ENCODE data around the gene RIOK1. TPM values are rescaled to one million over a fixed set of nuclear protein-coding genes. Genes with fewer than 3 reads are reported as not detected.
A peak's percentile ranks its signal among the peaks of the same experiment; 100 is the strongest.
"Not testable (repeated sequence)": the region's sequence is repeated elsewhere in the genome, so short reads cannot be mapped to it uniquely, and the experiment has no call there.

The RIOK1 gene
- 10 to 100 TPM in 5 of 6 donors, 1 to 10 TPM in 1; 6.0 to 24.8 (median 13.9) TPM for total RNA-seq

GRCh38 chr6:7389451-7390225 lies at the start of gene RIOK1, which contains the start of gene CAGE1:
Gene RIOK1, plus strand, starts transcription at chr6:7389808. Its CDS starts 195 bp downstream, at chr6:7390003.
Gene CAGE1, minus strand, starts transcription at chr6:7389742. Its CDS starts 2,569 bp downstream, at chr6:7387173.
- Histone ChIP-seq H3K36me3 (peaks cover 0 to 12% (median 7%) of the 10 kb centered on the region in 4 donors), H3K27me3 (no peaks in the 10 kb centered on the region), H3K9me3 (no peaks in the 10 kb centered on the region), H3K4me3 (peak within 1 kb of the TSS; percentile 80 to 98 (median 88)), H3K4me1 (peaks cover 15 to 26% (median 19%) of the 10 kb centered on the region in 4 donors), H3K27ac (peak within 1 kb of the TSS; percentile 93 to 96 (median 94))
- peak; percentile 97 for DNase-seq
- TF ChIP-seq, protein P1, sequence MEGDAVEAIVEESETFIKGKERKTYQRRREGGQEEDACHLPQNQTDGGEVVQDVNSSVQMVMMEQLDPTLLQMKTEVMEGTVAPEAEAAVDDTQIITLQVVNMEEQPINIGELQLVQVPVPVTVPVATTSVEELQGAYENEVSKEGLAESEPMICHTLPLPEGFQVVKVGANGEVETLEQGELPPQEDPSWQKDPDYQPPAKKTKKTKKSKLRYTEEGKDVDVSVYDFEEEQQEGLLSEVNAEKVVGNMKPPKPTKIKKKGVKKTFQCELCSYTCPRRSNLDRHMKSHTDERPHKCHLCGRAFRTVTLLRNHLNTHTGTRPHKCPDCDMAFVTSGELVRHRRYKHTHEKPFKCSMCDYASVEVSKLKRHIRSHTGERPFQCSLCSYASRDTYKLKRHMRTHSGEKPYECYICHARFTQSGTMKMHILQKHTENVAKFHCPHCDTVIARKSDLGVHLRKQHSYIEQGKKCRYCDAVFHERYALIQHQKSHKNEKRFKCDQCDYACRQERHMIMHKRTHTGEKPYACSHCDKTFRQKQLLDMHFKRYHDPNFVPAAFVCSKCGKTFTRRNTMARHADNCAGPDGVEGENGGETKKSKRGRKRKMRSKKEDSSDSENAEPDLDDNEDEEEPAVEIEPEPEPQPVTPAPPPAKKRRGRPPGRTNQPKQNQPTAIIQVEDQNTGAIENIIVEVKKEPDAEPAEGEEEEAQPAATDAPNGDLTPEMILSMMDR (IDR thresholded peaks at IDR 0.05): peak in 2 of 6 experiments; percentile 28 to 34
- TF ChIP-seq EP300 (IDR thresholded peaks at IDR 0.05): no peak
- TF ChIP-seq POLR2AphosphoS5 (IDR thresholded peaks at IDR 0.05): peak; percentile 83 to 84
- peak in 3 of 4 donors; percentile 74 to 89 (median 85) for TF ChIP-seq POLR2A (IDR thresholded peaks at IDR 0.05)
- WGBS, 2 donors: 0 to 1% methylated on average over 19 to 30 of the region's 62 CpGs
- peak; percentile 99 to 100 for ATAC-seq (ENCODE audit: low FRiP score in 2 of 2)

DNA sequence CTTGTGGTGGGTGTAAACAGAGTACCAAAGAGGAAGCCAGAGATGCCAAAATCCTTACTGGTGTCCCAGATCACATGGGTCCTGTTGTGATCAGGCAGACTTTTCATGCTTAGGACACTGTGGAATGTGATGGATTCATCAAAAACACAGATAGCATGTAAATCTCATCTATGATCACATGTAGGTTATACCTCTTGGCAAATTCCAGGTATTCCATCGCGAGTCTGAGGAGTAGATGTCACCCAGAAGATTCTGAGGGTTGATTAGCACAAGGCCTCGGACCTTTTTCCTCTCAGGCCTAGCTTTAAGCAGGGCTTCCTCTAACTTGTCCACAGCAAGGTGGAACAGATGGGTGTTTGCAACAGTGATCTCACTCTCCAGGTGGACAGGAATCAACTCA lies 48.3 kb upstream of the RIOK1 start:
- TF ChIP-seq EP300 (IDR thresholded peaks at IDR 0.05): no peak
- TF ChIP-seq, protein P1 (IDR thresholded peaks at IDR 0.05): no peak
- TF ChIP-seq POLR2AphosphoS5 (IDR thresholded peaks at IDR 0.05): no peak
- TF ChIP-seq POLR2A (IDR thresholded peaks at IDR 0.05): no peak
- ATAC-seq (ENCODE audit: low FRiP score in 2 of 2) (no peak), DNase-seq (no peak)
- no peaks in the 10 kb centered on the region for H3K4me1 ChIP-seq
- no peaks in the 10 kb centered on the region for H3K9me3 ChIP-seq
- no peak overlapping the region for H3K27ac ChIP-seq
- no peaks in the 10 kb centered on the region for H3K36me3 ChIP-seq
- H3K27me3 ChIP-seq: no peaks in the 10 kb centered on the region
- H3K4me3 ChIP-seq: no peak overlapping the region
- WGBS, 2 donors: 89 to 93% methylated on average over 3 of the region's 3 CpGs

GRCh38 chr6:7341989-7342742 lies 47.4 kb upstream of the RIOK1 start:
- Histone ChIP-seq H3K9me3 (no peaks in the 10 kb centered on the region), H3K36me3 (no peaks in the 10 kb centered on the region), H3K4me3 (no peak overlapping the region), H3K27ac (no peak overlapping the region), H3K27me3 (no peaks in the 10 kb centered on the region), H3K4me1 (no peaks in the 10 kb centered on the region)
- TF ChIP-seq EP300 (IDR thresholded peaks at IDR 0.05) (no peak), POLR2A (IDR thresholded peaks at IDR 0.05) (no peak), POLR2AphosphoS5 (IDR thresholded peaks at IDR 0.05) (no peak)
- TF ChIP-seq, protein P1 (IDR thresholded peaks at IDR 0.05): no peak
- DNase-seq (no peak), ATAC-seq (ENCODE audit: low FRiP score in 2 of 2) (no peak)
- 71 to 84% methylated on average over 5 to 9 of the region's 9 CpGs for WGBS, 2 donors

DNA sequence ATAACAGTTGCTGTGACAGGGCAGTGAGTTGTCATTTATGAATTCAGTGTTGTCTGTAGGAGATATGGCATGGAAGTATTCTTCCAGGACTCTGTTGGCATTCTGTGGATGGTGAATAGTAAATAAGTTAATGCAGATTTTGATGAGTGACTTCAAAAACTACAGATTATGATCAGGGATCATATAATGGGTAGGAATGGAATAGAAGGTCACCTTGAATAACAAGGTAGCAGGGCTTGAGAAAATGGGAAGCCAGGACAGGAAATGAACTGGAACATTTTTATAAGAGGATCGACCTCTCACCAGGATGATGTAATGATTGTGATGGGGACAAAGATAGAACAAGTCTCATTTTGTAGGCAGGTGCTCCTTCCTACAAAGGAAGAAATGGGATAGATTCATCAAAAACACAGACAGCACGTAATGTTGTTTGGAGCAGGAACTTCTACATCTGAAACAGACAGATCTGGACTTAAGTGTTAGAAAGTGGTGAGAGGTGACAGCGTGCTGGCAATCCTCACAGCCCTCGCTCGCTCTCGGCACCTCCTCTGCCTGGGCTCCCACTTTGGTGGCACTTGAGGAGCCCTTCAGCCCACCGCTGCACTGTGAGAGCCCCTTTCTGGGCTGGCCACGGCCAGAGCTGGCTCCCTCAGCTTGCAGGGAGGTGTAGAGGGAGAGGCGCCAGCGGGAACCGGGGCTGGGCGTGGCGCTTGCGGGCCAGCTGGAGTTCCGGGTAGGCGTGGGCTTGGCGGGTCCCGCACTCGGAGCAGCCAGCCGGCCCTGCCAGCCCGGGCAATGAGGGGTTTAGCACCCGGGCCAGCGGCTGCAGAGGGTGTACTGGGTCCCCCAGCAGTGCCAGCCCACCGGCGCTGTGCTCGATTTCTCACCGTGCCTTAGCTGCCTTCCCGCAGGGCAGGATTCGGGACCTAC lies 45.8 kb upstream of the RIOK1 start:
- Histone ChIP-seq H3K4me3 (no peak overlapping the region), H3K27me3 (no peaks in the 10 kb centered on the region), H3K9me3 (no peaks in the 10 kb centered on the region), H3K4me1 (no peaks in the 10 kb centered on the region), H3K36me3 (no peaks in the 10 kb centered on the region), H3K27ac (no peak overlapping the region)
- TF ChIP-seq POLR2A (IDR thresholded peaks at IDR 0.05) (no peak), POLR2AphosphoS5 (IDR thresholded peaks at IDR 0.05) (no peak), EP300 (IDR thresholded peaks at IDR 0.05) (no peak)
- no peak for ATAC-seq (ENCODE audit: low FRiP score in 2 of 2)
- WGBS, 2 donors: 69 to 93% methylated on average over 21 to 26 of the region's 29 CpGs
- peak in 1 of 2 donors; percentile 83 for DNase-seq

GRCh38 chr6:7344773-7345450 lies 44.7 kb upstream of the RIOK1 start:
- H3K36me3 ChIP-seq; H3K4me3 ChIP-seq; DNase-seq; H3K27me3 ChIP-seq; H3K27ac ChIP-seq; ATAC-seq (ENCODE audit: low FRiP score in 2 of 2); H3K4me1 ChIP-seq; H3K9me3 ChIP-seq: not testable (repeated sequence)
- WGBS, 2 donors: 88 to 89% methylated on average over 9 to 10 of the region's 10 CpGs

DNA sequence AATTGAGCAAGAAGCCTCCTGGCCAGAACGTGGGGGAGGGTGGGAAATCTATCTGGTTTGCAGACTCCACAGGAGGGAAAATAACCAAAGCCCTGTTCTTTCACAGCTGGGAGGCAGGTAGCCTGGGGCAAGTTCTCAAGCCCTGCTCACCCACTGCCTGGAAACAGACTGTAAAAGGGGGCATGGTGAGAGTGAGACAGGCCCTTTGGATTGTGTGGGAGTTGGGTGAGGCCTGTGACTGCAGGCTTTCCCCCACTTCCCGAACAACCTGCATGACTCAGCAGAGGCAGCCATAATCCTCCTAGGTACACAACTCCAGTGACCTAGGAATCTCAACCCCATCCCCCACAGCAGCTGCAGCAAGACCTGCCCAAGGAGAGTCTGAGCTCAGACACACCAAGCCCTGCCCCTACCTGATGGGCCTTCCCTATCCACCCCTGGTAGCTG lies 42.0 kb upstream of the RIOK1 start:
- WGBS, 2 donors: 17 to 49% methylated on average over 1 to 2 of the region's 2 CpGs
- not testable (repeated sequence) for H3K36me3 ChIP-seq; DNase-seq; ATAC-seq (ENCODE audit: low FRiP score in 2 of 2); H3K9me3 ChIP-seq; H3K27me3 ChIP-seq; H3K27ac ChIP-seq; H3K4me3 ChIP-seq; H3K4me1 ChIP-seq

DNA sequence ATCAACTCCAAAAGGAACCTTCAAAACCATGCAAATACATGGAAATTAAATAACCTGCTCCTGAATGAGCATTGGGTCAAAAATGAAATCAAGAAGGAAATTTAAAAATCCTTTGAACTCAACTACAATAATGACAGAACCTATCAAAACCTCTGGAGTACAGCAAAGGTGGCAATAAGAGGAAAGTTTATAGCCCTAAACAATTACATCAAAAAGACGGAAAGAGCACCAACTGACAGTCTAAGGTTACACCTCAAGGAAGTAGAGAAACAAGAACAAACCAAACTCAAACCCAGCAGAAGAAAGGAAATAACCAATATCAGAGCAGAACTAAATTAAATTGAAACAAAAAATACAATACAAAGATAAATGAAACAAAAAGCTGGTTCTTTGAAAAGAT lies 39.0 kb upstream of the RIOK1 start:
- 91 to 100% methylated on average over 1 of the region's 1 CpG for WGBS, 2 donors
- H3K9me3 ChIP-seq; ATAC-seq (ENCODE audit: low FRiP score in 2 of 2); H3K27me3 ChIP-seq; H3K27ac ChIP-seq; DNase-seq; H3K4me3 ChIP-seq; H3K4me1 ChIP-seq; H3K36me3 ChIP-seq: not testable (repeated sequence)
